Subcutaneous adipose tissue (tissue), 4 donors: ENCODE data around the gene ROR1. TPM values are rescaled to one million over a fixed set of nuclear protein-coding genes. Genes with fewer than 3 reads are reported as not detected.

ENCODE experiments used
- CTCF ChIP-seq: fragments of 450-650 bp; IDR thresholded peaks from one replicate; pipeline ENCODE4 v1.5.1; 2016; ENCODE audit warnings: low read depth, mild to moderate bottlenecking, control low read depth, antibody characterized with exemption, moderate library complexity
- total RNA-seq, 4 donors: library from RNA; depleted of rRNA; stranded (reverse); fragments of >200 nt; gene quantifications; one replicate each; pipeline ENCODE4 v1.1.0, GENCODE V29; 2016

ROR1 gene
- total RNA-seq, 4 donors from 2014 or later, result 5.8 to 10.2 (median 8.6) TPM

- TF ChIP-seq CTCF, result no peak
Observed at GRCh38 chr1:63914241-63914640, 140.4 kb downstream of the ROR1 start.

GRCh38 chr1:63914706-63915105 lies 140.9 kb downstream of the ROR1 start:
- no peak for TF ChIP-seq CTCF

GRCh38 chr1:63915121-63915520 lies 141.3 kb downstream of the ROR1 start:
- TF ChIP-seq CTCF, result no peak

DNA sequence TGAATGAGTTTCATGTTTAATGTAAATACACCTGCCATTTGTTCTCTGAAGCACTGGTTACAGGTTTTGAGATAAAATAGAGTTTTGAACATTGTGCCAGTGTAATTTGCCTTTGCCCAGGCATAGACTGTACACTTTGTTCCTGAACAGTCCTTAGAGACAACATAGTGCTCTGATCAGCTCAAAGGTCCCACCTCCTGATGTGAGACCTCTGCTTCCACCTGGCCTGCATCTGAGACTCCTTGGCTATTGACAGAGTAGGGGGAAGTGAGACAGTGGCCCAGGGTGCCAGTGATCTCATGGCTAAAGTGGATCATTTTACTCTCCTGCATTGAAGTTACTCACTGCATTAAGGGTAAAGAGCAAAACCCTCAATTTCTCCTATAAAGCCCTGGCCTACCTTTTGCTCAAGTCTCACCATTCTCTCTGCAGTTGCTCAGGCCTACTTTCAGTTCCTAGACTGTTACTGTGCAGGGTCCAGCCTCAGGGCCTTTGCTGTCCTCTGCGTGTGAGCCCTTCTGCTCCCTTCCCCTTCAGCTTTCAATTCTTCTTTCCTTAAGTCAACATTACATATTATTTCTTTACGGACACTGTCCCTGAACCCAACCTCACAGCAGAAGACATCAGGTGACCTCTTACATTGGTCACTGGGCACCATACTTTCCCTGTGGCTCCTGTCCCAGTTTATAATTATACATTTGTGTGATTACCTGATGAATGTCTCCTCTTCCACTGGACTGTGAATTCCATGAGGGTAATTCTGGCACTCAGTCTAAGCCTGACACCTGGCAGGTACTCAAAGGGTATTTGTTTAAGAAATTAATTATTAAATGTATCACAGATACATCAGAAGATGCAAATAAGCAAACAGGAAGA lies 142.9 kb downstream of the ROR1 start:
- no peak for TF ChIP-seq CTCF

- no peak for TF ChIP-seq CTCF
Observed at GRCh38 chr1:63917571-63918417, 144.0 kb downstream of the ROR1 start.

- TF ChIP-seq CTCF, result no peak
Observed at GRCh38 chr1:63918418-63918945, 144.7 kb downstream of the ROR1 start.
